SJSA1 (cell line): Measurements from ENCODE around the gene SLITRK2. TPM values are rescaled to one million over a fixed set of nuclear protein-coding genes. Genes with fewer than 3 reads are reported as not detected.

Source experiments
- DNase-seq, 2 experiments: peaks; one replicate each; pipeline ENCODE4 v3.0.0-alpha.2; 2015 to 2020; ENCODE audit warnings: low spot score in 2 of 2, low read depth in 1 of 2
- H3K27ac ChIP-seq: fragments of 250-450 bp; sonication (Bioruptor Pico); 2 replicates; pipeline ENCODE4 v1.5.1; 2020; ENCODE audit warnings: mild to moderate bottlenecking, moderate library complexity
- H3K27me3 ChIP-seq: fragments of 250-450 bp; sonication (Bioruptor Pico); replicated peaks from 2 replicates; pipeline ENCODE4 v1.5.1; 2020; ENCODE audit warnings: mild to moderate bottlenecking, moderate library complexity
- H3K36me3 ChIP-seq: fragments of 250-450 bp; sonication (Bioruptor Pico); 2 replicates; pipeline ENCODE4 v1.5.1; 2020; ENCODE audit warnings: mild to moderate bottlenecking
- H3K4me1 ChIP-seq: fragments of 250-450 bp; sonication (Bioruptor Pico); replicated peaks from 2 replicates; pipeline ENCODE4 v1.6.1; 2021; ENCODE audit warnings: mild to moderate bottlenecking
- H3K4me3 ChIP-seq: fragments of 250-450 bp; sonication (Bioruptor Pico); 2 replicates; pipeline ENCODE4 v1.5.1; 2020; ENCODE audit warnings: mild to moderate bottlenecking
- H3K9me3 ChIP-seq: fragments of 250-450 bp; sonication (Bioruptor Pico); replicated peaks from 2 replicates; pipeline ENCODE4 v1.5.1; 2020; ENCODE audit warnings: mild to moderate bottlenecking
- total RNA-seq: library from RNA; depleted of rRNA; stranded (reverse); fragments of >200 nt; shearing (Covaris generic); gene quantifications from 2 replicates; pipeline ENCODE4 v1.2.3, GENCODE V29; 2014

SLITRK2 gene
- total RNA-seq, 1 experiment from 2014 or later = not detected

DNA sequence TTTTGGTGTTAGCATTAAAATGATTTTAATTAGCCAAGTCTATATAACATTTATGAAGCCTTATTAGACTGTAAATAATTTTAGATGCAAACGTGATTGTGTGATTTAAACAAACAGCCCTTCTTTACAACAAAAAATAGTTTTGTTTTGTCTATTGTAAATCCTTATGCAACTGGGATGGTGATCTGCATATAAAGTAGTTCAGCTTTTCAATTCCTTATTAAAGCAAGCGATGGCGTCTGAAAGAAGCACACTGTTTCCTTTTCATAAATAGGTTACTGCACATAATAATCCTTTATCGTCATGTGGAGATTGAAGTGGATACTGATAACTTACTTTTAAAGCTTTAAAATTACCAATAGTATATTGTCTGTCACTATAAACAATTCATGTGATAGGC lies 8.8 kb downstream of the SLITRK2 start:
- Histone ChIP-seq H3K27ac (no peak overlapping the region), H3K4me3 (no peak overlapping the region), H3K27me3 (no peaks in the 10 kb centered on the region), H3K9me3 (no peaks in the 10 kb centered on the region), H3K36me3 (no peaks in the 10 kb centered on the region), H3K4me1 (no peaks in the 10 kb centered on the region)
- no peak for DNase-seq

DNA sequence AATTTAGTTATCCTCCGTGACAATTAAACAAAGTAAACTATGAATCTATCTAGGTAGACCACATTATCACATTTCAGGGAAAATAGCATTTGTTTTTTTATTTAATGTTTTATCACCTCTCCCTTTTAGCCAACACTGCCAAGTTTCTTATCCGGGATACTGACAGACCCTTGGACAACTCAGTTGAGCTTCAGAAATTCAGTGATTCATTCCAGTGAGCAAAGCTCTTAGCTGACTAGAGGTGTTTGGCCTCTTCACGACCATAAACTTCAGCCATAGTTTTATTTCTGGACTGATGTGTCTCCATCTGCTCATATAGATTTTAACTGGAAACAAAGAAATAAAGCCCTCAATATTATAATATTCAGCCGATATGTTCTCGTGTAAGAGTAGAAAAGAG lies 15.2 kb downstream of the SLITRK2 start:
- H3K4me3 ChIP-seq = no peak overlapping the region
- no peaks in the 10 kb centered on the region for H3K36me3 ChIP-seq
- H3K4me1 ChIP-seq = no peaks in the 10 kb centered on the region
- no peaks in the 10 kb centered on the region for H3K27me3 ChIP-seq
- DNase-seq = no peak
- no peak overlapping the region for H3K27ac ChIP-seq
- H3K9me3 ChIP-seq = no peaks in the 10 kb centered on the region

GRCh38 chrX:145840531-145840930 lies 22.9 kb downstream of the SLITRK2 start:
- no peaks in the 10 kb centered on the region for H3K36me3 ChIP-seq
- no peaks in the 10 kb centered on the region for H3K9me3 ChIP-seq
- no peak for DNase-seq
- no peaks in the 10 kb centered on the region for H3K27me3 ChIP-seq
- no peaks in the 10 kb centered on the region for H3K4me1 ChIP-seq
- no peak overlapping the region for H3K27ac ChIP-seq
- no peak overlapping the region for H3K4me3 ChIP-seq

DNA sequence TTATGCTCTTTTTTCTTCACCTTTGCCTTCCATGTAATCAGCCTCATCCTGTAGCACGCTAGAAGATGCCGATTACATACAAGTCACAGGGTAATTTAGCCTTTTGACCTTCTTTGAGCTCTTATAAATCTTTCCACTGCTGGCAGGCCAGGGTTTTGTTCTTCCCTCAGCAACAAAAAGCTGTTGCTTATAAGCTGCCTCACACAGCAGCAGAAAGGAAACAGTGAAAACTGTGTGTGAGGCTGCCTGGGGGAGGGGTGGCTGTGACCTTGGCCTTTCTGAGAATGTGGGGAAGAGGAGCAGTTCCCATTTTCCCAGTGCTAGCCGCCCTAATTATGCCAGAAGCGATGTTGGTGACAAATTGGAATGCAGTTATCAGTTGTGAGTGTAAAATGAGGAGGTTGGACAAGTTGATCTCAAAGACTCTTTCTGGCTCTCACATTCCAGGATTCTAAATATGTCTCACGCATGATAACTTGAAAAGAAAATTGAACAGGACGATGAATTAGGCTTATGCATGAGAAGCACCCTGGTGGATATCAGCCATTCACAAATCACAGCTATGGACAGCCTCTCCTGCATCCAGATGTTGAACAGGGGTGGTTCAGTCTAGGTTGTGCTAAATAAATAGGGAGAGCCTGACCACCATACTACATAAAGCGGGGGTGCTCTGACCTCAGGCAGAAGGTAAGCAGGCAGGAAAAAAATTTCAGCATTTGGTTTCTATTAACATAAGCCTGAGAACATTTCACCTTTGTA lies 25.7 kb downstream of the SLITRK2 start:
- Histone ChIP-seq H3K27me3 (no peaks in the 10 kb centered on the region), H3K27ac (no peak overlapping the region), H3K4me1 (no peaks in the 10 kb centered on the region), H3K9me3 (no peaks in the 10 kb centered on the region), H3K36me3 (no peaks in the 10 kb centered on the region), H3K4me3 (no peak overlapping the region)
- DNase-seq = no peak

GRCh38 chrX:145844886-145845285 lies 27.3 kb downstream of the SLITRK2 start:
- H3K4me1 ChIP-seq = no peaks in the 10 kb centered on the region
- no peak overlapping the region for H3K27ac ChIP-seq
- H3K4me3 ChIP-seq = no peak overlapping the region
- no peaks in the 10 kb centered on the region for H3K27me3 ChIP-seq
- no peaks in the 10 kb centered on the region for H3K36me3 ChIP-seq
- DNase-seq = no peak
- H3K9me3 ChIP-seq = no peaks in the 10 kb centered on the region

- H3K4me3 ChIP-seq = no peak overlapping the region
- no peak for DNase-seq
Measured at GRCh38 chrX:145848448-145848847, 30.8 kb downstream of the SLITRK2 start.

DNA sequence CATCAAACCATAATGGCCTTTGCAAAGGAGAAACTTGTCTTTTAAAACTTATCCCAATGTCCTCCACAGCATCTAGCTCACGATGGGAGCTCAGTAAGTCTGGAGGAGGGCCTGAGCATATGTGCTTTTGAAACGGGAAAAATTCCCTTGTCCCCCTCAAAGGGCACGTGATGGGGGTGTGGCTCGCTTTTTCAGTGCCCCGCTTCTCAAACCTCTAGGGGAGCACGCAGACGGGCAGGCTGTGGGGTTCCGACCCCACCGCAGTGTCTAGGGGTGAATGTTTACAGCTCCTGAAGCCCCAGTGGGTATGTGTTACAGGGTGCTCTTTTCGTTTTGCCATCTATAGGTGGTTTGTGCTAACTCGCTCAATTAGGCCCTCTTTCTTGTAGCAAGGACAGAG lies 31.2 kb downstream of the SLITRK2 start:
- Histone ChIP-seq H3K4me1 (no peaks in the 10 kb centered on the region), H3K27ac (no peak overlapping the region), H3K4me3 (no peak overlapping the region), H3K9me3 (no peaks in the 10 kb centered on the region), H3K36me3 (no peaks in the 10 kb centered on the region), H3K27me3 (no peaks in the 10 kb centered on the region)
- no peak for DNase-seq

More at GRCh38 chrX:145848448-145848847, 30.8 kb downstream of the SLITRK2 start:
- Histone ChIP-seq H3K4me1 (no peaks in the 10 kb centered on the region), H3K9me3 (no peaks in the 10 kb centered on the region), H3K36me3 (no peaks in the 10 kb centered on the region), H3K27me3 (no peaks in the 10 kb centered on the region), H3K27ac (no peak overlapping the region)

DNA sequence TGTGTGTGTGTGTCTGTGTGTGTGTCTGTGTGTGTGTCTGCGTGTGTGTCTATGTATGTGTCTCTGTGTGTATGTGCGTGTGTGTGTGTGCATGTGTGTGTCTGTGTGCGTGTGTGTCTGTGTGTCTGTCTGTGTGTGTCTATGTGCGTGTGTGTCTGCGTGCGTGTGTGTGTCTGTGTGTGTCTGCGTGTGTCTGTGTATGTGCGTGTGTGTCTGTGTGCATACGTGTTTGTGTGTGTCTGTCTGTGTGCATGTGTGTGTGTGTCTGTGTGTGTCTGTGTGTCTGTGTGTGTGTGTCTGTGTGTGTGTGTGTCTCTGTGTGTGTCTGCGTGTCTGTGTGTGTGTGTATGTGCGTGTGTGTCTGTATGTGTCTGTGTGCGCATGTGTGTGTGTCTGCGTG lies 35.6 kb downstream of the SLITRK2 start:
- no peaks in the 10 kb centered on the region for H3K27me3 ChIP-seq
- no peak overlapping the region for H3K4me3 ChIP-seq
- H3K4me1 ChIP-seq = no peaks in the 10 kb centered on the region
- DNase-seq = no peak
- H3K27ac ChIP-seq = no peak overlapping the region
- H3K36me3 ChIP-seq = no peaks in the 10 kb centered on the region
- H3K9me3 ChIP-seq = no peaks in the 10 kb centered on the region

GRCh38 chrX:145856181-145856580 lies 38.6 kb downstream of the SLITRK2 start:
- DNase-seq = no peak
- H3K27ac ChIP-seq = no peak overlapping the region
- no peaks in the 10 kb centered on the region for H3K36me3 ChIP-seq
- H3K9me3 ChIP-seq = no peaks in the 10 kb centered on the region
- no peaks in the 10 kb centered on the region for H3K4me1 ChIP-seq
- no peak overlapping the region for H3K4me3 ChIP-seq
- H3K27me3 ChIP-seq = no peaks in the 10 kb centered on the region

- no peak for DNase-seq
- no peak overlapping the region for H3K4me3 ChIP-seq
- no peak overlapping the region for H3K27ac ChIP-seq
- no peaks in the 10 kb centered on the region for H3K9me3 ChIP-seq
- H3K36me3 ChIP-seq = no peaks in the 10 kb centered on the region
- no peaks in the 10 kb centered on the region for H3K27me3 ChIP-seq
- H3K4me1 ChIP-seq = no peaks in the 10 kb centered on the region
Measured at GRCh38 chrX:145861818-145862217, 44.2 kb downstream of the SLITRK2 start.

DNA sequence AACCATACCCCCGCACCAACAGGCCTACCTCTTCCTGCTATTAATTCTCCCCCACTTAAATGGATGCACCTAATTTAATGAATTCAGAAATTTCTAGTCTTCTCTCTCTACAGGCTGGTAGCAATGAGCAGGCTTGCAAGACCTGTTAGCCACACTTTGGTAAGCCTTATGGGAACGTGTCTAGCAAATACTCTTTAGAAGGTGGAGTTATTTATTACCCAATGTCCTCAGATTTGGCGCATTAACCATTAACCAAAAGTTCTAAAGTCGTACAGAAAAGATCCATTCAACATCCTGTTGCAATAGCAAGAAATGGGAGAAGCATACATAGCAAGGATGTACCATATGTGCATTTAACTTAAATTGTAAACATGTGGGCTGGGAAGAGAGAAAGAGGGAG lies 47.5 kb downstream of the SLITRK2 start:
- H3K36me3 ChIP-seq = no peaks in the 10 kb centered on the region
- H3K27ac ChIP-seq = no peak overlapping the region
- no peaks in the 10 kb centered on the region for H3K4me1 ChIP-seq
- no peak for DNase-seq
- no peaks in the 10 kb centered on the region for H3K9me3 ChIP-seq
- H3K27me3 ChIP-seq = no peaks in the 10 kb centered on the region
- no peak overlapping the region for H3K4me3 ChIP-seq
